H9 (cell line): ENCODE data around the gene MYRF. TPM values are rescaled to one million over a fixed set of nuclear protein-coding genes. Genes with fewer than 3 reads are reported as not detected.

Source experiments
- DNase-seq: peaks from one replicate; pipeline ENCODE4 v3.0.0-alpha.2; 2017
- H2AFZ ChIP-seq: one replicate; pipeline ENCODE4 v1.6.1; 2013; ENCODE audit warnings: mild to moderate bottlenecking, low read length, control low read depth, moderate library complexity
- H2AK5ac ChIP-seq: 2 replicates; pipeline ENCODE4 v1.6.1; 2013; ENCODE audit warnings: low read length, control low read depth, mixed read lengths; ENCODE audit not compliant: insufficient read length
- H2BK120ac ChIP-seq: one replicate; pipeline ENCODE4 v1.6.1; 2013; ENCODE audit warnings: low read depth, mild to moderate bottlenecking, low read length, control low read depth, inconsistent platforms; ENCODE audit not compliant: poor library complexity, severe bottlenecking
- H2BK12ac ChIP-seq: 2 replicates; pipeline ENCODE4 v1.6.1; 2013; ENCODE audit warnings: low read length, control low read depth, mixed read lengths, low read depth; ENCODE audit not compliant: insufficient read length
- H2BK15ac ChIP-seq: 2 replicates; pipeline ENCODE4 v1.6.1; 2013; ENCODE audit warnings: low read depth, low read length, control low read depth
- H2BK20ac ChIP-seq: one replicate; pipeline ENCODE4 v1.6.1; 2013; ENCODE audit warnings: low read depth, mild to moderate bottlenecking, low read length, control low read depth, inconsistent platforms; ENCODE audit not compliant: poor library complexity, severe bottlenecking
- H2BK5ac ChIP-seq: 2 replicates; pipeline ENCODE4 v1.6.1; 2013; ENCODE audit warnings: low read length, control low read depth, mixed read lengths; ENCODE audit not compliant: insufficient read length
- H3K14ac ChIP-seq: 2 replicates; pipeline ENCODE4 v1.6.1; 2013; ENCODE audit warnings: low read length, control low read depth; ENCODE audit not compliant: insufficient read depth
- H3K18ac ChIP-seq: 2 replicates; pipeline ENCODE4 v1.6.1; 2013; ENCODE audit warnings: low read depth, mild to moderate bottlenecking, mixed read lengths, low read length, control low read depth; ENCODE audit not compliant: insufficient read length
- H3K23ac ChIP-seq: 2 replicates; pipeline ENCODE4 v1.6.1; 2013; ENCODE audit warnings: low read length, control low read depth, mixed read lengths, low read depth; ENCODE audit not compliant: insufficient read length
- H3K23me2 ChIP-seq: 2 replicates; pipeline ENCODE4 v1.6.1; 2013; ENCODE audit warnings: low read depth, mild to moderate bottlenecking, mixed read lengths, low read length, control low read depth; ENCODE audit not compliant: insufficient read length, poor library complexity, severe bottlenecking
- H3K27ac ChIP-seq: 2 replicates; pipeline ENCODE4 v1.5.1; 2013; ENCODE audit warnings: low read length, control low read depth, mixed read lengths, low read depth; ENCODE audit not compliant: insufficient read length
- H3K27me3 ChIP-seq: 2 replicates; pipeline ENCODE4 v1.6.1; 2013; ENCODE audit warnings: low read length, control low read depth, inconsistent platforms; ENCODE audit not compliant: insufficient read depth
- H3K4ac ChIP-seq: 2 replicates; pipeline ENCODE4 v1.6.1; 2013; ENCODE audit warnings: low read depth, mild to moderate bottlenecking, control low read depth, inconsistent platforms, low read length, moderate library complexity
- H3K4me1 ChIP-seq: 2 replicates; pipeline ENCODE4 v1.6.1; 2013; ENCODE audit warnings: low read length, control low read depth, inconsistent platforms; ENCODE audit not compliant: insufficient read depth
- H3K4me2 ChIP-seq: 2 replicates; pipeline ENCODE4 v1.6.1; 2013; ENCODE audit warnings: low read length, control low read depth, mixed read lengths; ENCODE audit not compliant: insufficient read length, insufficient read depth
- H3K56ac ChIP-seq: 2 replicates; pipeline ENCODE4 v1.6.1; 2013; ENCODE audit warnings: low read depth, mild to moderate bottlenecking, mixed read lengths, low read length, control low read depth; ENCODE audit not compliant: insufficient read length
- H3K79me1 ChIP-seq: 2 replicates; pipeline ENCODE4 v1.6.1; 2013; ENCODE audit warnings: low read depth, mild to moderate bottlenecking, moderate library complexity, low read length, control low read depth, inconsistent platforms; ENCODE audit not compliant: insufficient read depth, poor library complexity, severe bottlenecking
- H3K79me2 ChIP-seq: 2 replicates; pipeline ENCODE4 v1.6.1; 2013; ENCODE audit warnings: low read length, control low read depth, inconsistent platforms; ENCODE audit not compliant: insufficient read depth
- H3K9ac ChIP-seq: 2 replicates; pipeline ENCODE4 v1.6.1; 2013; ENCODE audit warnings: low read length, control low read depth, mixed read lengths; ENCODE audit not compliant: insufficient read length; ENCODE audit errors: extremely low read depth
- H3K9me3 ChIP-seq: one replicate; pipeline ENCODE4 v1.6.1; 2013; ENCODE audit warnings: low read depth, low read length, inconsistent platforms; ENCODE audit not compliant: control insufficient read depth
- H3T11ph ChIP-seq: one replicate; pipeline ENCODE4 v1.6.1; 2013; ENCODE audit warnings: mild to moderate bottlenecking, low read length, control low read depth, inconsistent platforms
- H4K20me1 ChIP-seq: one replicate; pipeline ENCODE4 v1.6.1; 2013; ENCODE audit not compliant: control insufficient read depth, insufficient read length, insufficient read depth
- H4K5ac ChIP-seq: 2 replicates; pipeline ENCODE4 v1.6.1; 2013; ENCODE audit warnings: low read depth, mild to moderate bottlenecking, mixed read lengths, low read length, control low read depth; ENCODE audit not compliant: insufficient read length
- H4K8ac ChIP-seq: replicated peaks from 2 replicates; pipeline ENCODE4 v1.6.1; 2013; ENCODE audit warnings: low read length, control low read depth, mixed read lengths, low read depth; ENCODE audit not compliant: insufficient read length
- H4K91ac ChIP-seq: 2 replicates; pipeline ENCODE4 v1.6.1; 2013; ENCODE audit warnings: low read depth, mild to moderate bottlenecking, moderate library complexity, mixed read lengths, low read length, control low read depth; ENCODE audit not compliant: insufficient read length
- H3K27ac Mint-ChIP-seq, 3 experiments: 2 replicates in 2 of 3; 3 replicates in 1 of 3; pipeline ENCODE4 v1.8.0; 2020 to 2021; ENCODE audit warnings: mixed read lengths in 3 of 3, mild to moderate bottlenecking in 1 of 3, moderate library complexity in 1 of 3
- H3K27me3 Mint-ChIP-seq: 2 replicates; pipeline ENCODE4 v1.8.0; 2021; ENCODE audit warnings: low read depth, mild to moderate bottlenecking, moderate library complexity, mixed read lengths
- H3K36me3 Mint-ChIP-seq, 3 experiments: 2 replicates in 2 of 3; 3 replicates in 1 of 3; pipeline ENCODE4 v1.8.0; 2020 to 2021; ENCODE audit warnings: low read depth in 3 of 3, mixed read lengths in 3 of 3; ENCODE audit not compliant: insufficient read depth in 1 of 3
- H3K4me1 Mint-ChIP-seq, 2 experiments: 2 replicates each; pipeline ENCODE4 v1.8.0; 2020; ENCODE audit warnings: mixed read lengths in 2 of 2
- H3K4me3 Mint-ChIP-seq, 2 experiments: 2 replicates in 1 of 2; 3 replicates in 1 of 2; pipeline ENCODE4 v1.8.0; 2020 to 2021; ENCODE audit warnings: mild to moderate bottlenecking in 2 of 2, mixed read lengths in 2 of 2, moderate library complexity in 1 of 2
- H3K9me3 Mint-ChIP-seq, 2 experiments: 2 replicates in 1 of 2; 3 replicates in 1 of 2; pipeline ENCODE4 v1.8.0; 2020; ENCODE audit warnings: mild to moderate bottlenecking in 2 of 2, mixed read lengths in 2 of 2, moderate library complexity in 1 of 2
- CTCF ChIP-seq: fragments of 200-600 bp; sonication (generic); conservative IDR thresholded peaks from 3 replicates; pipeline ENCODE4 v1.8.0; 2021; ENCODE audit warnings: antibody characterized with exemption, mild to moderate bottlenecking
- WGBS: extraction: QIAGEN DNeasy Blood & Tissue Kit; methylation state at CpG from one replicate; pipeline ENCODE4 v1.1.7; 2013; ENCODE audit warnings: missing lambda C conversion rate, low lambda C conversion rate, mixed read lengths; ENCODE audit not compliant: insufficient read length; ENCODE audit errors: extremely low coverage; 5-methylcytosine and 5-hydroxymethylcytosine counted together
- total RNA-seq: library from RNA; stranded (reverse); gene quantifications from 2 replicates; pipeline ENCODE4 v1.2.1, GENCODE V29; 2021

Gene MYRF
- total RNA-seq, 1 experiment from 2014 or later: 13.9 TPM

GRCh38 chr11:61745781-61746441 is 6.5 kb upstream of the MYRF start:
- Histone ChIP-seq H2BK120ac (no peak overlapping the region), H3K27me3 (no peaks in the 10 kb centered on the region), H2AK5ac (no peak overlapping the region), H3K9me3 (no peaks in the 10 kb centered on the region), H3K23me2 (no peaks in the 10 kb centered on the region), H3K4ac (no peak overlapping the region), H3K4me2 (no peak overlapping the region), H3K27ac (no peak overlapping the region), H3K56ac (no peak overlapping the region), H4K91ac (no peak overlapping the region), H3K9ac (no peak overlapping the region), H3T11ph (no peak overlapping the region), H4K5ac (no peak overlapping the region), H2BK15ac (no peak overlapping the region), H2AFZ (no peak overlapping the region), H4K20me1 (no peaks in the 10 kb centered on the region), H4K8ac (no peak overlapping the region), H3K79me2 (no peaks in the 10 kb centered on the region), H3K79me1 (no peaks in the 10 kb centered on the region), H3K23ac (no peak overlapping the region), H2BK20ac (no peak overlapping the region), H3K14ac (no peak overlapping the region; the same call in 1 of the 2 replicates), H3K18ac (no peak overlapping the region), H2BK12ac (no peak overlapping the region), H2BK5ac (no peak overlapping the region), H3K4me1 (peaks cover 2% of the 10 kb centered on the region; the same call in 1 of the 2 replicates)
- no peak for TF ChIP-seq CTCF
- Mint-ChIP-seq H3K27ac (peak overlapping the region in 1 of 3 experiments; percentile 87; a peak in 2 of 7 replicates), H3K4me3 (no peak overlapping the region; a peak in 1 of 5 replicates), H3K9me3 (no peaks in the 10 kb centered on the region; a peak in 2 of 5 replicates), H3K36me3 (peaks cover 5 to 12% (median 5%) of the 10 kb centered on the region in 3 experiments; a peak in 5 of 7 replicates), H3K27me3 (peaks cover 9% of the 10 kb centered on the region), H3K4me1 (peaks cover 23 to 40% of the 10 kb centered on the region in 2 experiments)
- no peak for DNase-seq
- no CpG with 5 or more reads among the region's 15 CpGs for WGBS
